ENCODE data around the gene HS3ST4. TPM values are rescaled to one million over a fixed set of nuclear protein-coding genes. Genes with fewer than 3 reads are reported as not detected.

Gene HS3ST4
- polyA plus RNA-seq, 1 experiment: not detected

GRCh38 chr16:25951999-25952398, 260.2 kb downstream of the HS3ST4 start:
- POLR2A ChIA-PET: no interaction called here
- TF ChIP-seq CTCF (IDR thresholded peaks at IDR 0.05; ENCODE audit: low read depth, low read length): no peak
- CTCF ChIA-PET: no interaction called here
- Histone ChIP-seq H3K27me3 (ENCODE audit: control insufficient read depth, insufficient read depth, low read length) (no peaks in the 10 kb centered on the region), H3K4me3 (ENCODE audit: low read depth, low read length) (no peak overlapping the region), H3K27ac (ENCODE audit: low read depth, low read length) (no peak overlapping the region), H3K9me3 (ENCODE audit: control insufficient read depth, insufficient read depth, low read length) (peaks cover 16% of the 10 kb centered on the region)
- DNase-seq (ENCODE audit: low read depth, low spot score): no peak

- CTCF ChIA-PET: no interaction called here
- no peak overlapping the region for H3K27ac ChIP-seq (ENCODE audit: low read depth, low read length)
- no peak overlapping the region for H3K4me3 ChIP-seq (ENCODE audit: low read depth, low read length)
- H3K9me3 ChIP-seq (ENCODE audit: control insufficient read depth, insufficient read depth, low read length): peaks cover 16% of the 10 kb centered on the region
- no peak for TF ChIP-seq CTCF (IDR thresholded peaks at IDR 0.05; ENCODE audit: low read depth, low read length)
- H3K27me3 ChIP-seq (ENCODE audit: control insufficient read depth, insufficient read depth, low read length): no peaks in the 10 kb centered on the region
- DNase-seq (ENCODE audit: low read depth, low spot score): no peak
- POLR2A ChIA-PET: no interaction called here
Measured at GRCh38 chr16:25952983-25953382, 261.2 kb downstream of the HS3ST4 start.

- Histone ChIP-seq H3K27me3 (ENCODE audit: control insufficient read depth, insufficient read depth, low read length) (no peaks in the 10 kb centered on the region), H3K27ac (ENCODE audit: low read depth, low read length) (no peak overlapping the region), H3K9me3 (ENCODE audit: control insufficient read depth, insufficient read depth, low read length) (peaks cover 8% of the 10 kb centered on the region), H3K4me3 (ENCODE audit: low read depth, low read length) (no peak overlapping the region)
- ChIA-PET POLR2A (no interaction called here), CTCF (no interaction called here)
- no peak for DNase-seq (ENCODE audit: low read depth, low spot score)
- no peak for TF ChIP-seq CTCF (IDR thresholded peaks at IDR 0.05; ENCODE audit: low read depth, low read length)
Measured at GRCh38 chr16:25957707-25958106, 265.9 kb downstream of the HS3ST4 start.

GRCh38 chr16:25959221-25959620, 267.5 kb downstream of the HS3ST4 start:
- Histone ChIP-seq H3K9me3 (ENCODE audit: control insufficient read depth, insufficient read depth, low read length) (peaks cover 10% of the 10 kb centered on the region), H3K4me3 (ENCODE audit: low read depth, low read length) (no peak overlapping the region), H3K27me3 (ENCODE audit: control insufficient read depth, insufficient read depth, low read length) (no peaks in the 10 kb centered on the region), H3K27ac (ENCODE audit: low read depth, low read length) (no peak overlapping the region)
- CTCF ChIA-PET: no interaction called here
- POLR2A ChIA-PET: no interaction called here
- TF ChIP-seq CTCF (IDR thresholded peaks at IDR 0.05; ENCODE audit: low read depth, low read length): no peak
- DNase-seq (ENCODE audit: low read depth, low spot score): no peak

GRCh38 chr16:25966172-25967097, 274.7 kb downstream of the HS3ST4 start:
- TF ChIP-seq CTCF (IDR thresholded peaks at IDR 0.05; ENCODE audit: low read depth, low read length): no peak
- DNase-seq (ENCODE audit: low read depth, low spot score): no peak
- ChIA-PET CTCF (no interaction called here), POLR2A (no interaction called here)
- H3K4me3 ChIP-seq (ENCODE audit: low read depth, low read length): no peak overlapping the region
- no peak overlapping the region for H3K27ac ChIP-seq (ENCODE audit: low read depth, low read length)
- H3K9me3 ChIP-seq (ENCODE audit: control insufficient read depth, insufficient read depth, low read length): peaks cover 32% of the 10 kb centered on the region; the same call in 1 of the 2 replicates
- H3K27me3 ChIP-seq (ENCODE audit: control insufficient read depth, insufficient read depth, low read length): no peaks in the 10 kb centered on the region
